AG09319 (cell line): Measurements from ENCODE around the gene KIDINS220.

Experiments
- DNase-seq: peaks from one replicate; pipeline ENCODE4 v3.0.0-alpha.2; 2010; ENCODE audit warnings: low read depth; ENCODE audit errors: extremely low read depth
- CTCF ChIP-seq: IDR thresholded peaks from 2 replicates; pipeline ENCODE4 v1.5.1; 2011; ENCODE audit warnings: low read depth, mild to moderate bottlenecking, inconsistent platforms, low read length, moderate library complexity

The KIDINS220 gene

DNA sequence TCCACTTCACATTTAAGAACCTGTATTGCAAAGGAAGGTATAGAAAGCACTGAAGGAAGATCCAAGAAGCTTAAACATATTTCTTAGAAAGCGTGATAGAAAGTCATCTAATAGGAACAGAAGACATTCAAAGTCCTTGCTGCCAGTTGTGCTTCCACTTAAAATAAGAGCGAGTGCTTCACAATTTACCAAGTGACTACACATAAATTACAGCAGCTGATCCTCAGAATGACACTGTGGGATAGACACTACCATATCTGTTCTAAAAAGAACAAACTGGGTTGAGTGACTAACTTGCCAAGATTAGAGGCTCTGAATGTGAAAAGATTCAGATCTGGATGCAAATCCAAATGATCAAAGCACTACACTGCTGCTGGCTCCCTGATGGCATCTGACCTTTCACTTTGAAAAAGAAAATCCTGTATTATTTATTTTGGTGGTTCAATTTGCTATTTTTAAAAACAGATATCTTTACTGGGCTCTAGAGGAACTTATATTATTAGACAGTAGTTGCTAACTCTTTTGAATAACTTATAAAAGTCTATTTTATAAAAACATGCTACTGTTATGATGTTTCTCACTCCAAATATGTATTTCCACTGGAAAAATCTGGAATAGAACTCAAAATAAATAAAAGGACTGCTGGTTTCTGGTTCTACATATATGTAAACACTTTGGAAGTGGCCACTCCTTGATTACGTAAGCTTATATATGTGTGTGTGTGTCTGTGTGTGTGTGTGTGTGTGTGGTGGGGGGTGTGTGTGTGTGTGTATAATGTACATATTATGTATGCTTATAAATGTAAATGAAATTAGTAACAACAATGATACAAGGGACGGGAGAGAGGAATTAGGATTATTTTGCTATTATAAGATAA lies 57.4 kb downstream of the KIDINS220 start:
- no peak for DNase-seq

GRCh38 chr2:8774371-8774770 lies 63.0 kb downstream of the KIDINS220 start:
- TF ChIP-seq CTCF: no peak
- DNase-seq: no peak

More for the DNA sequence above, 57.4 kb downstream of the KIDINS220 start:
- no peak for TF ChIP-seq CTCF

DNA sequence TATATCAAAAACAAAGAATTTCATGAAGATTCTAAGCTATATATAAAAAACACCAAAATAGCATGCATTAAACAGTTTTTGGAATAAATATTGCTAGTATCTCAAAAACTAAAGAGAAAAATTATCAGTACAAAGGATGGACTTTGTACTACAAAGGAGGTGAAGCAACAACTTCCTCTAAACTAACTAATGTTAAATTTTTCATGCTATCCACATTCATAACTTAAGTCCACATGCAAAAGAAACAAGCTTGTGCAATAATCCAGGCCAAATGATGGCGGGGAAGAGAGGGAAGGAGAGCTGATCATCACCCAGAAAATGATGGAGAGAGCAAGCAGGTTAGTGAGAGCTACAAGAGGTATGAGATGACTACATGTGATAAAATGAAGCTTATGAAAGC lies 70.1 kb downstream of the KIDINS220 start:
- no peak for DNase-seq
- TF ChIP-seq CTCF: no peak

GRCh38 chr2:8761529-8762164 lies 75.8 kb downstream of the KIDINS220 start:
- DNase-seq: peak; percentile 4
- peak; percentile 56 for TF ChIP-seq CTCF

DNA sequence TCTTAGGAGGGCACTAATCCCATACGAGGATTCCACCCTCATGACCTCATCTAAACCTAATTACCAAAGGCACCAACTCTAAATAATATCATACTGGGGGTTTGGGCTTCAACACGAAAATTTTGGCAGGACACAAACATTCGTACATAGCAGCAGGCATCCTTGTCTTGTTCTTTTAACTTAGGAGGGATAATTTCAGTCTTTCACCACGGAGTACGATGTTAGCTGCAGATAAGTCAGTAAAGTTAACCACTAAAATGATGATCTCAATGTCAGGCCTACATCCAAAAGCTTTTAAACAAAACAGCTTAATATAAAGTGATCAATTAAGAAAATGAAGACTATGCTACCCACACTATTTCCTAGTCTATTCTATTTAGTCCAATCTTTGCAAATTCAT lies 80.7 kb downstream of the KIDINS220 start:
- TF ChIP-seq CTCF: no peak
- DNase-seq: no peak

DNA sequence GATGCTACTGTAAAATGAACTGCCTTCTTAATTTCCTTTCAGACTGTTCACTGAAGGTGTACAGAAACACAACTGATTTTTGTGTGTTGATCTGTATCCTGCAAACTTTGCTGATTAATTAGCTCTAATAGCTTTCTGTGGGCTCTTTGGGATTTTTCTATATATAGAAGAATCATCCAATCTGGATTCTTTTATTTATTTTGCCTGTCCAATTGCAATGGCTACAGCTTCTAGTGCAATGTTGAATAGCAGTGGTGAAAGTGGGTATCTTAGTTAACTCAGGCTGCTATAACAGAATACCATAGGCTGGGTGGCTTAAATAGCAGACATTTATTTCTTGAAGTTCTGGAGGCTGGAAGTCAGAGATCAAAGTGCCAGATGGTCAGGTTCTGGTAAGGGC lies 81.2 kb downstream of the KIDINS220 start:
- TF ChIP-seq CTCF: no peak
- no peak for DNase-seq

DNA sequence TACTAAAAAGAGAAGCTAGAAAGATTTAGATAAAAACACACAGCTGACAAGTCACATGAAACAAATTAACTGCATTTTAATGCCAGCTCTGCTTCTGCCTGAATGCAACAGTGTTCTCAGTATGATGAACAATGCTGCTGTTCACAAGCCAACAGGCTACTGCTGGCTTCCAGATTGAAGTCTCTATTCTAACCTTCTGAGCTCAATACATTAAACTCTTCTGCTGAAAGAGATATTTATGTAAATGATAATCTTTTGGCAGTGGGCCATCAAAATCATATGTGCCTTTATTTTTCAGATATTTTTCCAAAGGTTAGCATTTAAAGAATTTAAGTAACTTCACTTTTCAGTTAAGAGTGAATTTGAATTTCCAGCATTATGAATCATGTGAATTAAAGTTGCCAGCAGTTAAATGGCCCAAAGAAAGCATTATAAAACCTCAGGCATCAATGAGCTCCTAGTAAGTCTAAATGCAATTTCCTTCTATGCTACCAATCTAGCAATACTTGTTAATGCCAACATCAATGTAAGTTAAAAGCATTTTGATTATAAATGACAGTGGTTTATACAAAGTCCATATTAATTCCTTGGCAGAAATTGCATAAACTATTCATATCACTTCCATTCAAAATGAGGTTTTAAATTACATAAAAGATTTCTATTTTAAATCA lies 83.2 kb downstream of the KIDINS220 start:
- no peak for TF ChIP-seq CTCF
- DNase-seq: peak; percentile 46
